Lower leg skin (tissue), 3 donors: Measurements from ENCODE around the gene KLHDC10.

Experiments
- CTCF ChIP-seq, 3 donors: fragments of 450-650 bp; IDR thresholded peaks; one replicate each; pipeline ENCODE4 v1.5.1; 2016; ENCODE audit warnings: antibody characterized with exemption in 3 of 3, mild to moderate bottlenecking in 3 of 3, moderate library complexity in 2 of 3
- POLR2A ChIP-seq, 2 donors: fragments of 450-650 bp; IDR thresholded peaks; one replicate each; pipeline ENCODE4 v1.6.1; 2016 to 2017; ENCODE audit warnings: antibody characterized with exemption in 2 of 2, mild to moderate bottlenecking in 1 of 2, moderate library complexity in 1 of 2

DNA sequence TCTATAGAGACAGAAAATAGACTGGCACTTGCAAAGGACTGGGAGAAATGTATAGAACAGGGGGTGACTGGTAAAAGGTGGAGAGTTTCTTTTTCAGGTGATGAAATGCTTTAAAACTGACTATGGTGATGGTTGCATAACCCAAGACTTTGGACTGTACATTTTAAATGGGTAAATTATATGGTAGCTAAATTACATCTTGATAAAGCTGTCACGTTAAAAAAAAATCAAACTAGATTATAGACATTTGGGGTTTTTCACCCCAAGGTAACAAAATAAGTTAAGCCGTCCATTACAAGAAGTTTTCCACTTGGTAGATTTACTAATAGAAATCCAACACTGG, 110.9 kb downstream of the KLHDC10 start:
- TF ChIP-seq CTCF (IDR thresholded peaks at IDR 0.05), result no peak
- TF ChIP-seq POLR2A (IDR thresholded peaks at IDR 0.05), result no peak
